Kidney capillary endothelial cell (primary cell): Measurements from ENCODE around the gene B3GAT1.

Source experiments
- DNase-seq: peaks from one replicate; pipeline ENCODE4 v3.0.0-alpha.2; 2018; ENCODE audit warnings: low spot score

The B3GAT1 gene

GRCh38 chr11:134390706-134391569 is 21.1 kb downstream of the B3GAT1 start:
- no peak for DNase-seq

DNA sequence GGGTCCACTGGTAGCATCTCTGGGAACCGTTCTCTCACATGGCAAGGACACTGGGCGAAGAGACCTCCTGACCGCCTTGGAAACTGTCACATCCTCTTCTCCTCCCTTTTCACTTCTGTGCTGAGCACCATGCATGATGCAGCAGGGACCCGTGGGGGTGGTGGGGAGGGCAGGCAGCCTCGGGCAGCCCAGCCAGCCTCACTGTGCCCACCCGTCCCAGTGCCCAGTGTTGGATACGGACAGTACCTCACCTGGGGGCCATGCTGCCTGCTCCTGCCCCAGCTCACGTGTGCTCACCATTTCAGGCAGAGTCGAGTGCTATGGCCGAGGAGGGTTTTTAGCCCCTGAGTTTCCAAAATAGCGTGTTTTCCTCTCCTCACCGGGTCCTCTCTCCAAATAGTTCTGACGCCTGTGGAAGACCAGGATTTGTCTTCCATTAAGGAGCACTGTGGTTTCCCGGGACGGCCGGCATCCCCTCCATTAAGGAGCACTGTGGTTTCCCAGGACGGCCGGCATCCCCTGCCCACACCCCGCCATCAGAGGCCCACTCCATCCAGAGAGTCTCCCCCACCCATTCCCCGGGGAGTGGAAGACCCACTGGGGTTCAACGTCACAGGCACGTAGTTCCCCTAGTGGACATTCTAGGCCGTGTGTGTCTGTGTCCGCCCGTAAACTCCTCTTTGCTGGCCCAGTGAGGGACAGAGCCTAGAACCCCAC is 22.4 kb downstream of the B3GAT1 start:
- no peak for DNase-seq

DNA sequence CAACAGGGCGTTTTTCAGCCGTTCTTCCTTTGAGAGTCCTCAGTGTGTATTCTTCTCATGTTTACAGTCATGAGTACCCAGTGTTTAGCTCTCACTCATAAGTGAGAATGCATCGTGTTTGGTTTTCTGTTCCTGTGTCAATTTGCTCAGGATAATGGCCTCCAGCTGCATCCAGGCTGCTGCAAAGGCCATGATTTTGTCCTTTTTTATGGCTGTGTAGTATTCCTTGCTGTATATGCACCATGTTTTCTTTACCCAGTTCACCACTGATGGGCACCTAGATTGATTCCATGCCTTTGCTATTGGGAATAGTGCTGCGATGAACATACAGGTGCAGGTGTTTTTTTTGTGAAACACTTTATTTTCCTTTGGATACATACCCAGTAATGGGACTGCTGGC is 23.5 kb downstream of the B3GAT1 start:
- no peak for DNase-seq

DNA sequence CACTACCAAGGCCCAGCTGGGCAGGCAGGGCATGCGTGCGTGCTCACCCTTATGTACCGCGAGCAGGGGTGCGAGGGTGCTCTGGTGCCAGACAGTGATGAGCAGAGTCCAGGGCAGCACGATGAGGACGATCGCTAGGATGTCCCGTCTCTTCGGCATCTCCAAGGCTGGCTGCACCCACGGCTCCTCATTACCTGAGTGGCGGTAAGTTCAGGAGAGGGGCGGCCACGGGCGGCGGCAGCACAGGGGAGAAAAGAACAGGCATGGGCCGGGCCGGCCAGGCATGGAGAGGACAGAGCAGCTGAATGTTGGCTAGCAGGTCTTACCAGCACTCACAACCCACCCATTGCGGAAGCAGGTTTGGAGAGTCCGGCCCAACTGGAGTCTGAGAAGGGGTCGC is 24.5 kb downstream of the B3GAT1 start:
- no peak for DNase-seq

GRCh38 chr11:134386945-134387344 is 25.1 kb downstream of the B3GAT1 start:
- DNase-seq: no peak

GRCh38 chr11:134385774-134386565 is 26.1 kb downstream of the B3GAT1 start:
- no peak for DNase-seq

- DNase-seq: no peak
Measured at GRCh38 chr11:134385171-134385570, 26.9 kb downstream of the B3GAT1 start.

- DNase-seq: no peak
Measured at GRCh38 chr11:134384406-134384805, 27.6 kb downstream of the B3GAT1 start.

- DNase-seq: no peak
Measured at GRCh38 chr11:134383576-134384221, 28.3 kb downstream of the B3GAT1 start.

- no peak for DNase-seq
Measured at GRCh38 chr11:134382830-134383229, 29.2 kb downstream of the B3GAT1 start.

GRCh38 chr11:134382257-134382656 is 29.8 kb downstream of the B3GAT1 start:
- no peak for DNase-seq

DNA sequence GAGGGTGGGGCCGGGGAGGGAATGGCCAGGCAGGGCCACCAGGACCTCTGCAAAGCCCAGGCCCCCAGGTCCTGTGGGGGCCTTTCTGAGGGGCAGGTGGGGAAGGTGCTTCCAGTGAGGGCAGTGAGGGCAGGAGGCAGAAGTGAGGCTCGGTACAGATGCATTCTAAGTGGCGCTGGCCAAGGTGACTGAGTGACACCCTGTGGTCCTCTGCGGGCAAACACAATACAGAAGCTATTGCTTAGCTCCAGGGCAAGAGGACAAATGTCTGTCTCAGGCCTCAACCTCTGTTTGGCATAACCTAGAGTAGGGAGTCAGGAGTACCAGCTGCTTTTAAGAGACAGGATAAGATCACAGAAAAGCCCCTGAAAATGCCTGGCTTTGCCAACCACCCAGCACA is 31.3 kb downstream of the B3GAT1 start:
- no peak for DNase-seq

GRCh38 chr11:134380229-134380628 is 31.8 kb downstream of the B3GAT1 start:
- no peak for DNase-seq

DNA sequence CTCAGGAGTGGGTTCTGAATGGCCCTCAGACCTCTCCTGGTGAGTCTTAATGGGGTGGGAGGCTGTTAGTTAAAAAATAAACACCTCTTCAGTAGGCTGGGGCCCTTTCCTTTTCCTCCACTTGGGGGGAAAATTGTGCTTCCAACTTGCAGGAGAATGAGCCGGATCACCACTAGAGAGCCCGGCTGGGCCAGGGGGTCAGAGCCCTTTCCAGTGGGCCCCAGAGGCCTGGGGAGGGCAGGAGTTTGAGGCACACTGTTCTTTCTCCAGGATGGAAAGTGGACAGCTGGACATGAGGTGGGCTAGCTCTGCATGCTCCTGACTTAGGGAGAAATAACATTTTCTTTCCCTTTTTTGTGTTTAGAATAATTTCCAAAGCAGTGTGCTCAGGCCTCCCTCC is 32.8 kb downstream of the B3GAT1 start:
- no peak for DNase-seq

- no peak for DNase-seq
Measured at GRCh38 chr11:134377876-134378275, 34.2 kb downstream of the B3GAT1 start.

DNA sequence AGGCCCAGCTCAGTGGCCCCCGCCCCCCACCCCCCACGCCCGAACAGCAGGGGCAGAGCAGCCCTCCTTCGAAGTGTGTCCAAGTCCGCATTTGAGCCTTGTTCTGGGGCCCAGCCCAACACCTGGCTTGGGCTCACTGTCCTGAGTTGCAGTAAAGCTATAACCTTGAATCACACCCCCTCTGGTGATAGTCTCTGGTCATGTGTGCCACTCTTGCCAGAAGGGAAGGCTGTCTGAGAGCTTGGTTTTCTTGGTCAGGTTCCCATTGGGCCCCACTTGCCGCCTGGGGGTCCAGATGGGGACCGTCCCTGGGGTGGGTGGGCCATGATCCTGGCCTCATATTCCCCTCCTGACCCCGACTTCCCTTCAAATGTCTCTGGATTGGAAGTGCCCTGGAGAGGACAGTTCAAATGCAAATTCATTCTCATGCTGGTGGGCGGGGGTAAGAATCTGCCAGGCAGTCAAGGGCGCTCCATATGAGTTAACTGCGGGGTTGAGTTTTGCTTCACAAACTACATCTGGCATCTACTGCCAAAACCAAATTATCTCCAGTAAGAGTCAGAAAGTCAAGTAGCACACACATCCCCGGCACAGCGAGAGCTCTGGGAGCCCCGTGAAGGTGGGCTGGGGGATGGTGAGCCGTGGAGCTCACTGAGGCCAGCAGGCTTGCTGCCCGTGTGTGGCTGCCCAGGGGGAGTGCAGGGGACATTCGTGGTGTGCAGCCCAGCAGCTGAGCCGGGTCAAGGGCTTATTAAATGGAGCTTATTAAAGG is 35.7 kb downstream of the B3GAT1 start:
- DNase-seq: no peak

- DNase-seq: no peak
Measured at GRCh38 chr11:134374891-134375550, 37.0 kb downstream of the B3GAT1 start.

DNA sequence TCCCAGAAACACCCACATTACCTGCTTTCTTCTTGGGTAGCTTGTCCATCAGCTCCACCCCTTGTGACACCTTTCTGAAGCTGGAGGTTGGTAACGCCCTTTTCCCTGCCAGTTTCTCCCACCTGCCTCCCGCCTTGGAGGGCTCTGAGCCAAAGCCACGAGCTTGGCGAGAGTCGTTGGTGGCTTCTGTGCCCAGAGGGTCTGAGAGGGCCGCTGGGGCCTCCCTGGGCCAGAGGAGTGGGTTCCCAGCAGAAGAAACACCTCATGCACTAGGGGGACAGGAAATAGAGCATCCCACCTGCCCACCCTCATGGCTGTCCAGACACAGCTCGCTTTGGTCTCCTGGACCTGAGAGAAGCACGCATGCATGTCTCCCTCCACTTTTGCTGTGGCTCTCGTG is 37.9 kb downstream of the B3GAT1 start:
- no peak for DNase-seq

DNA sequence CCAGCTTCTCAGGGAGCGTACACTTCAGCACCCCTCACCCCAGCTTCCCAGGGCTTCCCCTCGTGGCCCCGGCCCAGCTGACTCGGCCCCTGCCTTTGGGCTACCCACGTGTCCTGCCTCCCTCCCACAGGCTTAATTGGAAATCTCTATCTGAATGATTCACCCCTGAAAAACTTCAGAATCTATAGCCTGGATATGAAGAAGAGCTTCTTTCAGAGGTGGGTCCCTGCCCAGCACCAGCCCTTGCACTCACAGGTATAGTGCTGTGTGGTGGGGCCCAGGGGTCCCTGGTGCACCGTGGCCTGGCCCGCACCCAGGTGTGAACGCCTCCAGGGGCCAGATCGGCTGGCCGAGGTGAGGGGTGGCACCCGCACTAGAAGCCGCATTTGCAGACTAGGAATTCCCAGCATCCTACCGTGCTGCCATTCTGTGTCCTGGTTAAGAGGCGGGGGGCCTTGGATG is 38.4 kb downstream of the B3GAT1 start:
- no peak for DNase-seq

DNA sequence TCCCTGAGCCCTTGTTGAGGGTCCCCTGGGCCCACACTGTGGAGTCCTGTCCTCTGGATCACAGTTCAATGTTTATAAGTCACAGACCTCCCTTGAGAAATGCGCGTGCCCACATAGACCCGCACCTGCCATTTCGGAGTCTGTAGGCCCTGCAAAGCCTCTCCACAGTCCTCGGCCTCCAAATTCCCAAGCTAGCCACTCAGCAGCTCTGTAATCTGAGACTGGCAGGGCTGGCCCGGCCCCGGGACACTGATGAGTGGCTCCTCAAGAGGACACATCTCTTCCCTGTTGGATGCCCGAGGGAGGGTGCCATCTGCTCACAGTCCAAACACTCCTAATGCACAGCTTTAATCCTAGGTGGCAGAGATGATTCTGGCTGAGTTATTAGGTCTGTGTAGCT is 39.1 kb downstream of the B3GAT1 start:
- no peak for DNase-seq

DNA sequence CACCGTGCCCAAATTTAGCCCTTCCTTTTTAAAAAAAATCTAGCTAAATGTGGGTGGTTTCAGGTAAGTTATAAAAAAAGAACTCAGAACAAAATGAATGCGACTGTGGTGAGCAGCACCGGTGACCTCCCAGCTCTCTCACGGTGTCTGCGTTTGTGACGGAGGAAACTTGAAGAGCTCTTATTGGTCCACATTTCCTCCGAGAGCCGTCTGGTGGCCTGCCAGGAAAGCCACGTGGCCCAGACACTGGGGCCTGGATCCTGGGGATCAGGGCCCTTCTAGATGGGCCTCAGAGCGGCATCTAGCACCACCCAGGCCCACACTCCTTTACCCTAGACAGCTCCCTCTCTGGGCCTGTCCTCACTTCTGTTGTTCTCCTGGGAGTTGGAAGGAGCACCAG is 39.5 kb downstream of the B3GAT1 start:
- no peak for DNase-seq
